ENCODE measurements around the gene ZNF791.
"Not testable (repeated sequence)": the region's sequence is repeated elsewhere in the genome, so short reads cannot be mapped to it uniquely, and the experiment has no call there.

ZNF791 gene
- long read RNA-seq, donor 1, full-length matches to known transcripts, result 2 of 50 reads
- long read RNA-seq, donor 1, partial matches to known transcripts, result 48 of 50 reads
- long read RNA-seq, donor 1, other reads (novel, unspliced or antisense), result 0 of 50 reads
- long read RNA-seq, donor 2, partial matches to known transcripts, result 1,256 of 1,256 reads
- long read RNA-seq, donor 2, other reads (novel, unspliced or antisense), result 0 of 1,256 reads
- long read RNA-seq, donor 3, full-length matches to known transcripts, result 5 of 5 reads
- long read RNA-seq, donor 3, partial matches to known transcripts, result 0 of 5 reads
- long read RNA-seq, donor 3, other reads (novel, unspliced or antisense), result 0 of 5 reads
- long read RNA-seq, donor 4, full-length matches to known transcripts, result 4 of 4 reads
- long read RNA-seq, donor 4, partial matches to known transcripts, result 0 of 4 reads
- long read RNA-seq, donor 4, other reads (novel, unspliced or antisense), result 0 of 4 reads
- long read RNA-seq, donor 5, full-length matches to known transcripts, result 3 of 3 reads
- long read RNA-seq, donor 5, partial matches to known transcripts, result 0 of 3 reads
- long read RNA-seq, donor 5, other reads (novel, unspliced or antisense), result 0 of 3 reads
- long read RNA-seq, donor 6, full-length matches to known transcripts, result 4 of 1,831 reads
- long read RNA-seq, donor 6, partial matches to known transcripts, result 1,827 of 1,831 reads
- long read RNA-seq, donor 6, other reads (novel, unspliced or antisense), result 0 of 1,831 reads
- long read RNA-seq, donor 7, result 0 reads
- long read RNA-seq, donor 8, full-length matches to known transcripts, result 1 of 1,433 reads
- long read RNA-seq, donor 8, partial matches to known transcripts, result 1,432 of 1,433 reads
- long read RNA-seq, donor 8, other reads (novel, unspliced or antisense), result 0 of 1,433 reads

GRCh38 chr19:12610540-12611360 lies at the start of gene ZNF791, which contains the start of gene ZNF490:
TSS of gene ZNF791 (plus strand) at chr19:12610920. CDS start at chr19:12611080, 160 bp downstream.
TSS of gene ZNF490 (minus strand) at chr19:12610813. CDS start at chr19:12610680, 133 bp downstream.
- peak; percentile 92 for DNase-seq

GRCh38 chr19:12564016-12564664 lies 46.6 kb upstream of the ZNF791 start:
- peak; percentile 67 for DNase-seq

- not testable (repeated sequence) for DNase-seq
Observed at GRCh38 chr19:12566380-12566779, 44.3 kb upstream of the ZNF791 start.

DNA sequence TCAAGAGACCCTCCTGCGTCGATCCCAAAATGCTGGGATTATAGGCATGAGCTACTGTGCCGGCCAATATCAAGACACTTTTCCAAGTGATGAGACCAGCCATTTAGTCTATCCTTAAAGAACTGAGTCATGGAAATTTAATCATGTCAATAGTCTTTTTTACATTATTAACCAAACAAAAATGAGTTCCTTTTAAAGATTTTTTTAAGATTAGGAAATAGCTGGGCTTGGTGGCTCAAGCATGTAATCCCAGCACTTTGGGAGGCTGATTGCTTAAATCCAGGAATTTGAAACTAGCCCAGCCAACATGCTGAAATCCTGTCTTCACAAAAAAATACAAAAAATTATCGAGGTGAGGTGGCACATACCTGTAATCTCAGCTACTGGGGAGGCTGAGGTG lies 42.8 kb upstream of the ZNF791 start:
- no peak for DNase-seq

DNA sequence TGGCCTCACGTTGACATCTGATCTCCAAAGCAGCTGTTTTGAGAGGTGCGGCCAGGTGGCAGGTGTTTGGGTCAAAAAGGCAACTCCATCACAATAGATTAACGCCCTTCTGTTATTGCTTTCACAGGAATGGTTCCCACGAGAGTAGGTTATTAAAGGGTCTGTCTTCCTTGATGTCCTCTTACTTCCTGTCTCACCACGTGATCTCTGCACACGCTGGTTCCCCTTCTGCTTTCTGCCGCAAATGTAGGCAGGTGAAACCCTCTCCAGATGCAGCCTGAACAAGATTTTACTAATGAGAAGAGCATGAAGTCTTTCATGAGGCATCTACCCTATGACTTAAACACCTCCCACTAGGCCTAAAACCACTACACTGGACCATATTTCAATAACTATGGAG lies 36.7 kb upstream of the ZNF791 start:
- no peak for DNase-seq

DNA sequence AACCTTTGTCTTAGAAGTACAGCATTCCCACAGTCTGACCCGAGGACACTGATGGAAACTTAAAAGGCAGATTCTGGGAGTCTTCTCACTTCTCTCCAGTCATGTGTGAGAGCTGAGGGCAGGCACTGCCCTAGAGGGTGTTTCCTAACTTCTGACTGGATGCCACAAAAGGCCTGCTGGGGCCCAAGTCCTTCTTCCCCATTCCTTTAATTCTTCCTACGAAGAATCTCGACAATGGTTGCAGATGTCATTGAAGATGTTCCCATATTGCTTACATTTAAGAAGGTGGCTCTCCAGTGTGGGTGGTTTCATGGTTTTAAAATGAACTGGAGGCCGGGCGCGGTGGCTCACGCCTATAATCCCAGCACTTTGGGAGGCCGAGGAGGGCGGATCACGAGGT lies 32.1 kb upstream of the ZNF791 start:
- no peak for DNase-seq

DNA sequence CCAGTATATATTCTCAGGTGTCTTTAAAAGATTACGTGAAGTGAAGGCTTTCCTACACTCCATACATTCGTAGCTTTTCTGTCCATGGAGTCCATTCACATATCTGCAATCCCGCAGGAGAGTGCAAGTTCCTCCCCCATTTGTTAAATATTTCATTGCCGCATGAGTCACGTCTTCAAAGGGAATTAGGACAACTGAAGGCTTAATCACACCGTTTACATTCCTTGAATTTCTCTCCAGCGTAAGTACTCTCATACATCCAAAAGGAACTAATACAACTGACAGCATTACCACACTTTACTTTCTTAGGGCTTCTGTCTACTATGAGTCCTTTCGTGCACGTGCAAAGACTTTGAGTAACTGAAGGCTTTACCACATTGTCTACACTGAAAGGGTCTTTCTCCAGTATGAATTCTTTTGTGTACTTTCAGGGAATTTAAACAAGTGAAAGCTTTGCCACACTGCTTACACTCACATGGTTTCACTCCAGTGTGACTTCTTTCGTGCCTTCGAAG lies 30.5 kb upstream of the ZNF791 start:
- DNase-seq, result no peak

DNA sequence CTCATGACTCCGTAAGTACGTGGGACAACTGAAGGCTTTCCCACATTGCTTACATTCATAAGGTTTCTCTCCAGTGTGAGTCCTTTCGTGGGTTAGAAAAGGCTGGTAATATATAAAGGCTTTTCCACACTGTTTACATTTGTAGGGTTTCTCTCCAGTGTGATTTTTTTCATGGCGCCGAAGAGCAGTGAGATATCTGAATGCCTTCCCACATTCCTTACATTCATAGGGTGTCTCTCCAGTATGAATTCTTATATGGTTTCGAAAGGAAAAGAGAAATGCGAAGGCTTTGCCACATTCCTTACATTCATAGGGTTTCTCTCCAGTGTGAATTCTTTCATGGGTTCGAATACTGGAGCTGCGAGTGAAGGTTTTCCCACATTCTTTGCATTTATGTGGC lies 29.6 kb upstream of the ZNF791 start:
- DNase-seq, result no peak

DNA sequence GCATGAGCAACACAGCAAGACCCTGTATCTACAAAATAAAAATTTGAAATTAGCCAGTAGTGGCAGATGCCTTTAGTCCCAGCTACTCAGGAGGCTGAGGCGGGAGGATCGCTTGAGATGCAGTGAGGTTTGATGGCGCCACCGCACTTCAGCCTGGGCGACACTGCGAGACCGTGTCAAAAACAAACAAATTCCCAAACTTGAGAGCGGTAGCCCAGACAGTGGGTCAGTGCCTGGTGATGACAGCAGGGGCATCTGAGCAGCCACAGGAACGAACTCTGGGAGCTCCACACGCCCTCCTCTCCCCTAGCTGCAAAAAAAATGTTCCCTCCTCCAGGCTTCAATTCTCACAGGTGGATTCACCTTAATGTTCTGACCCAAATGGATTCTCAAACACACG lies 14.2 kb upstream of the ZNF791 start:
- no peak for DNase-seq

DNA sequence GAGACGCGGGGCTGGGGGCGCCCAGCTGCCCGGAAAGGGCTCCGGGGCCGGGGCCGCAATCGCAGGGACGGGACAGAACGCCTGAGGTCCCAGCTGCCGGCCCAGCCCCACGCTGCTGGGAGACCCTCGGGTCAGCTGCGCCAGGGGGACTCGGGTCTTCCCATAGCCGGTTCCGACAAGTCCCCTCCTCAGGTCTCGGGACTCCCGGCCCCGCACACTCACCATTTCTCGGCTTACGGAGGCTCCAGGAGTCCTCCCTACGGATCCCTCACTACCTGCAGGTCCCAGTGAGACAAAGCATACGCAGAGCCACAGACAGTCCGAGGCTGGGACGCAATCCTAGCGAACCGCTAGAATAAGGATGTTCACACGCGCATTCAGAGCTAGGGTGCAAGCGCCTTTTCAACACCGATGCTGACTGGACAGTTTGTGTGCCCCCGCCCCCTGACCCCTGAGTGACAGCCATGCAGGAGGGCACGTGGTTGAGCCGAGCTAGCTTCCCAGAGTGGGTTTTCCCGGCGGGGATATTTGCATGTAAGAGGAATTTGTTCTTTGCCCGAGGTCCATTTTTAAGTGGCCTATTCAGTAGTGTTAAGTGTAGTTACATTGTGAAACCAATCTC lies 13.7 kb upstream of the ZNF791 start:
- DNase-seq, result peak; percentile 51

DNA sequence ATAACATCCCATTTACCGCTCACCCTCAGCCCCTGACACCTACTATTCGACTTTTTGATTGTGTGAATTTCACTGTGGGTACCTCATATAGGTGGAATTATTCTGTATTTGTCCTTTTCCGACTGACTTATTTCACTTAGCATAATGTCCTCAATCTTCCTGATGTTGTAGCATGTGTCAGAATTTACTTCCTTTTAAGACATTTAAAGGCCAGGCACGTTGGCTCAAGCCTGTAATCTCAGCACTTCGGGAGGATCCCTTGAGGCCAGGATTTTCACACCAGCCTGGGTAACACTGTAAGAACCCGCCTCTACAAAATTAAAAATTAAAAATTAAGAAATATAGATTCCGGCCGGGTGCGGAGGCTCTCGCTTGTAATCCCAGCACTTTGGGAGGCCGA lies 13.1 kb upstream of the ZNF791 start:
- no peak for DNase-seq

DNA sequence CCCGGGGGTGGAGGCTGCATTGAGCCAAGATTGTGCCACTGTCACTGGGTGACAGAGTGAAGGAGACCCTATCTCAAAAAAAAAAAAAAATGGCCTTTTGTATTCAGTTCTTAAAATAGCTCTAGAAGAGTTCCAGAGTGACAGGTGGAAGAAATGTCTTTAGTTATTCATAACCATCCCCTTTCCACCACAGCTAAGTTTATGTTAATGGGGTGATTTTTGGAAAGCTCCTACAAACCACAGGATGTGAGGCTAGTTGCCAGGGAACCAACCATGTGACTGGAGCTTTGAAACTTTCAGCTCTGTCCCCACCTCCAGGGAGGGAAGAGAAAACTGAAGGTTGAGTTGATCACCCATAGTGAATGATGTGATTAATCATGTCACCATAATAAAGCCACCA lies 7.0 kb upstream of the ZNF791 start:
- no peak for DNase-seq

DNA sequence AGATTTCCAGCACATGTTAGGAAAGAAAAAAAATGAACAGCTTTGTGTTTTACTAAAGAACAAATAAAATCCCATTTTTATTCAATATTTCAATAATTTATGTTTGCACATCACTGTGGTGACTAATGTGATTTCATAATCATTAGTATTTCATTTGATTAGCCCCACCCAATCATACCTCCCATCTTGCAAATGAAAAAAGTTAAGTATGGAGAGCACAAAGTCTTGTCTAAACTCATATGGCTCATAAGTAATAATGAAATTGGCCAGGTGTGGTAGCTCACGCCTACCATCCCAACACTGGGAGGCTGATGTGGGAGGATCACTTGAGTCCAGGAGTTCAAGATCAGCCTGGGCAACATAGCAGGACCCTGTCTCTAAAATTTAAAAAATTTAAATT lies 3.9 kb upstream of the ZNF791 start:
- DNase-seq, result no peak

DNA sequence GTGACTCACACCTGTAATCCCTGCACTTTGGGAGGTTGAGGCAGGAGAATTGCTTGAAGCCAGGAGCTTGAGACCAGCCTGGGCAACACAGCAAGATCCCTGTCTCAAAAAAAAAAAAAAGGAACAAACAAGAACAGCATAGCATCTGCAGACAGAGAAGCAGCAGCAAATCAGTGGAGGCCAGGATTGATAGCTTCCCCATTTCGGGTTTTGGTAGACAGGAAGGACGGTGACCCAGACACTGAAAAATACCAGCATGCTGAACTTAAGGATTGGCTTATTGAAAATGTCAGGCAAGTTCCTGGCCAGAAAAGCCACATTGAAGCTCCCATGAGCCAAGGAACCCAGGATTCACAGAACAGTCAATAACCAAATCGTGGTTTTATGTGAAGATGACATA lies 3.1 kb upstream of the ZNF791 start:
- no peak for DNase-seq

GRCh38 chr19:12611361-12611699 lies 610 bp downstream of the ZNF791 start:
- DNase-seq, result no peak

- DNase-seq, result no peak
Observed at GRCh38 chr19:12617646-12618045, 6.9 kb downstream of the ZNF791 start.

DNA sequence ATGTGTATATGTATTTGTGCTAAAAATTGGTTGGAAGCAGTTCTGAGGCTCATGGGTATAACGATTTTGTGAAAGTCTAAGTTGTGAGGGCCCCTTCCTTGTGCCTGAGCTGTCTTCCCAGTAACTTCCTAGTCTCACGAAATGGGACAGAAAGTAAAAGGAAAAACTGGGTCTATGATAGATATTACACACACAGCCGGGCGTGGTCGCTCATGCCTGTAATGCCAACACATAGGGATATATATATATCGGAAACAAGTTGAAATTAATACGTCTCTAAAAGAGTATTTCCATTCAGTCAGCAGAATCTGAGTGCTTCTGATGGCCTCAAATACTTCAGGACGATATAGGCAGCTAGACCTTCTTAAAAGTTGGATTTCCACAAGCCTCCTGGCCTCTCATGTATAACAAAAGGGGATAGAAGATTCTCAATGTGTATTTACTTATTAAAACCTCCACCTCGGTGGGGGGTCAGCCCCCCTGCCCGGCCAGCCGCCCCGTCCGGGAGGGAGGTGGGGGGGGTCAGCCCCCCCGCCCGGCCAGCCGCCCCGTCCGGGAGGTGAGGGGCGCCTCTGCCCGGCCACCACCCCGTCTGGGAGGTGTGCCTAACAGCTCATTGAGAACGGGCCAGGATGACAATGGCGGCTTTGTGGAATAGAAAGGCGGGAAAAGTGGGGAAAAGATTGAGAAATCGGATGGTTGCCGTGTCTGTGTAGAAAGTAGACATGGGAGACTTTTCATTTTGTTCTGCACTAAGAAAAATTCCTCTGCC lies 10.7 kb downstream of the ZNF791 start:
- not testable (repeated sequence) for DNase-seq

GRCh38 chr19:12623361-12624031 lies 12.8 kb downstream of the ZNF791 start:
- no peak for DNase-seq

GRCh38 chr19:12626958-12627357 lies 16.2 kb downstream of the ZNF791 start:
- DNase-seq, result no peak

Measured in right kidney (tissue), 9 donors.